NCI-H1436 (cell line): ENCODE data around the gene CYLD.
A peak's percentile ranks its signal among the peaks of the same experiment; 100 is the strongest.

Experiments used
- DNase-seq: peaks from one replicate; lab custom pipeline; 2025; lab: John Stamatoyannopoulos, UW

The CYLD gene

DNA sequence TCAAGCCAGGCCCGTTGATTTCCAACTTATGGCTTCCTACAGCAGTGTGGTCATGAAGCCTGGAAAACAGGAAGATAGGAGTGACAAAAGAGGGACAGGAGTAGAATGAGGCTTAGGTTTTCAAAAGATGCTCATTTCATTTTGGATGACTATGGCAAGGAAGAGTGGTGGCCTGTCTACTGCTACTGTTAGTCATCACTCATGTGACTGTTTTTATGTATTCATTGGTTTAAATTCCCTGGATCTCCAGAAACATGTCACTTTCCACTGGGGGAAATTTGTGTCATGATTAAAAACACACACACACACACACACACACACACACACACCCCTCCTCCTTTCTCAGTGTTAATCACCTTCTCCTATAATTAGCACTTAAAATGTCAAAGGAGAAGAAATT, 1.1 kb upstream of the CYLD start:
- DNase-seq = no peak

DNA sequence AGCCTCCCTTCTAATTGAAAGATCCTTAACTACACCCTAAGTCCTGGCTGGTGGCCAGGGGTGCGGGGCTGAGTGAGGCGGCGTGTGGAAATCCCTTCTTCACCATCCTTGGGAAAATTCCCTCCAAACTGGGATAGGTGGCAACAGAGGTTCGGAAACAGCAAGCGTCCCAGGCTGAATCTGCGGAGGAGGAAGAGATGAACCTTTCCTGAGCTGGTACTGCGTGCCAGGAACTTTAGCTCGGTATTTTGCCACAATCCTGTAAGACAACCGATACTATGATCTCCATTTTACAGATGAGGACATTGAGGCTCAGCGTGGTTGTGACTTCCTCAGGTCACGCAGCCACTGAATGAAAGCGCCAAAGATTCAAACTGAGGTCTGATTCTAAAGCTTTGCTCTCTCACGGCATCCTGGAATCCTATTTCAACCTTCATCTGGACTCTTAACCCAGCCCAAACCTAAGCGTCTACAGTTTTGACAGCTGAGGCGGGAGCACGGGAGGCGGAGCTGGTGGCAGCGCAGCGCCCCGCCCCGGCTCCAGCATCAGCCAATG, 583 bp upstream of the CYLD start:
- no peak for DNase-seq

DNA sequence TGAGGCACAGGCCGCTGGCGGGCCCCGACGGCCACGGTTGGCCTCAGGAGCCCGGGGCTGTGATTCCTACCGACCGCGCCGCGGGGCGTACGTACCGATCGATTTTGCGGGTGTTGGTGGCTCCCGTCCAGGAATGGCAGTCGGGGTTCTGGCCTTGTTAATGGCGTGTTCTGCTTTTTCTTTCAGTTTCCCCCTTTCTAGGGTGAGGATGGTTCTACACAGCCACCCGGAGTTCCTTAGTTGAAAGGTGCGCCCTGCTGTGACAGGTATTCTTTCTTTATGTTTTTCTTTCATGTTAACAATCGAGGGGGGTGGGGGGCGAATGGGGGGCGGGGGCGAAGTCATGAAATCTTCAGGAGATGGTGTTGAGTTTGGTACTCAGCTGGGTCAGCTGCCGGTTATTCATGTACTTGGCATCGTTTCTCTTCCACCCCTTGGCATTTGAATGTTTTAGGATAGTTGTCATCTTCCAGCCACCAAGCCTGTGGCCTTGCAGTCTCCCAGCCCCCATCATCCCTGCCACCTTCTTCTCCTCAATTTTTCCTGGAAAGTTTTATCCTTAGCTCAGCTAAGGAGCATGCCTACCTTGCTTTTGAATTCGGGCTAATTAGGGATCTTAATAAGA, 802 bp downstream of the CYLD start:
- DNase-seq = no peak

DNA sequence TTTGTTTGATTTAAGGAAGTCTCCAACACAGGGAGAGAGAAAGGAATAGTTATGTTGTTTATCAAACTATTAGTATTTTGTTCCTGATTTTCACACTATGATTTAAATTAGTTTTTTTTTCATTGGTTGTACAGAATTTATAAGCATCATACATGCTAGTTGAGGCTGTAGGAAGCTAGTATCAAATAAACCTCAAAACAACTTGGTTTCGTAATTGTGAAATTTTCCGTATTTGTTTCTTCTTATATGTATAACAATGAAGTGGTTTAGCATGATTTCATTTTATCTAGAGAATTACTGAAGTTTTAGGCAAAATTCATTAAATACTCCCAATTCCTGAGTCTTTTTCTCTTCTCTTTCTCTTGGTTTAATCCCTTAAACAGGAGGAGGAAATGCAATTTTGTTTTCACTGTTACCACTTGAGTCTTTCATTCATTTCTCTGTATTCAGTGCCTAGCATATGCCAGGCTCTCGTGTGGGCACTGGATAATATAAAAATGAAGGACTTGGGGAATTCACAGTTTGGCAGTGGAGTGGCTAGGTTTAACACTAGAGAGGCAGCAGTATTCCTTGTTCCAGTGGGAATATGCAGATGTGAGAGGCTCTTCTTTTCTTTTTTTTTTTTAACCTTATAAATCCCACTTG, 1.8 kb downstream of the CYLD start:
- DNase-seq = no peak

GRCh38 chr16:50744881-50745280, 3.0 kb downstream of the CYLD start:
- DNase-seq = no peak

DNA sequence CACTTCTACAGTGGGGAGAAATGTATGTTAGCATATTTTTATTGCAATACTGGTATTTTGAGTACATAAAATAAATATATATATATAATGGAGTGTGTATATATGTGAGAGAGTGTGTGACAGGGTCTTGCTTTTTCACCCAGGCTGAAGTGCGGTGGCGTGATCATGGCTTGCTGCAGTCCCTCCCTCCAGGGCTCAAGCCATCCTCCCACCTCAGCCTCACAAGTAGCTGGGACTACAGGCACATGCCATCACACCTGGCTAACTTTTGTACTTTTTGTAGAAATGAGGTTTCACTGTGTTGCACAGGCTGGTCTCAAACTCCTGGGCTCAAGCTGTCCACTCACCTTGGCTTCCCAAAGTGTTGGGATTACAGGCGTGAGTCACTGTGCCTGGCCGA, 4.1 kb downstream of the CYLD start:
- DNase-seq = no peak

DNA sequence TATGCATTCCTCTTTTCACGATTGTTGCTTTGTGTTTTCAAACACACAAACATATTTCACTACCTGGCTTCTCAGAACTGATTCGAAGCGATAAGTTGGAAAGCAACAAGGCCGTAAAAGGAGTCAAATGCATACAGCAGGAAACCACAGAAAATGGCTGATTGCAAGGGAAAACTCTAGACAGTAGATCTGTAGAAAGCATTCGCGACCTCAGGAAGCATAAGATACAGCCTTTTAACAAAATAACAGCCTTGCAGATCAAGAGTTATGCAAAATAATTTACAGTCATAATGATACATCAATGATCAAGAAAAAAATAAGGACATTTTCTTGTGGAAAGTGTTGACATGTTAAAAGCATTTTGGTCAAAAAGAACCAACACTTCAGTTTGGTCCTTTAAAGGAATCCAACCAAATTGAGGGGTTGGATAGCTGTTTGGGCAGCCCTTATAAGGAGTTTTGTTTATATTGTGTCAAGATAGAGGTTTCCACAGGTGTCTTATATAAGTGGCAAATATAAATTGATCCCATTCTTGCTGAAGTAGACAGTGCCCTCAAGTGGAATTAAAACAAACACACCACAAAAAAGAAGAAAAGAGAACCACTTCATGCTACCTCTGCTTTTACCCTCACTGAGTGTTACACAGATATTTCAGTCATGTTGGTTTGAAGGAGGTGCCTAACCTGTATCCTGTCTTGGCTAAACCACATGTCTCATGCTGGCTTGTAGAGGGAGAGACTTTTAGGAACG, 5.5 kb downstream of the CYLD start:
- peak; percentile 11 for DNase-seq

- no peak for DNase-seq
Measured at GRCh38 chr16:50751528-50751927, 9.6 kb downstream of the CYLD start.

- DNase-seq = no peak
Measured at GRCh38 chr16:50752471-50753235, 10.8 kb downstream of the CYLD start.

DNA sequence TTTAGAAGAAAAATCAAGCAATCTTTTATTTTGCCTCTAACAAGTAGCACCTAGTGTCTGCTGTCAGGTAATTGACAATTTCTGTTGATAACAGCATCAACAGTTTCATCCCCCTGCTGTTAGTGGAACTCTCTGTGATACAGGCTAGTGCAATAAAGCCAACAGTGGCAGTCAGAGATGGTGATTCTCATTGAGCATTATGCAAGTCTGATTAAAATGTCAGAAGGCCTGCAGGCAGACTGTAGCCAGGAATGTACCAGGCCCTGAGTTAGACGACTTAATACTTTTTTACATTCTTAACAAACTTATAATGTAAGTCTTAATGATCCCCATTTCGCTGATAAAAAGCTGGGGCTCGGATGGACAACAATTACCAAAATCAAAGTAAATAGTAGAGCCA, 14.6 kb downstream of the CYLD start:
- DNase-seq = no peak

DNA sequence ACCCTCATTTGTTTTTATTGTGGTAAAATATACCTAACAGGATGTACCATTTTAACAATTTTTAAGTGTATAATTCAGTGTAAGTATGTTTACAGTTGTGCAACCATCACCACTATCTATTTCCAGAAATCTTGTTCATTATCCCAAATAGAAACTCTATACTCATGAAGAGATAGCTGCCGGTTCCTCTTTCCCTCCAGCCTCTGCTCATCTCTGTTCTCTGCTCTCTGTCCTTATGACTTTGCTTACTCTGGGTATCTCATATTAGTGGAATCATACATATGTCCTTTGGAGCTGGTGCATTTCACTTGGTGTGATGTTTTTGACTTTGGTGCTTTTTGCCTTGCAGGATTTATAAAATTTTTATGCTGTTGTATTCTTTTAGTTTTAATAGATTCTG, 19.4 kb downstream of the CYLD start:
- no peak for DNase-seq

DNA sequence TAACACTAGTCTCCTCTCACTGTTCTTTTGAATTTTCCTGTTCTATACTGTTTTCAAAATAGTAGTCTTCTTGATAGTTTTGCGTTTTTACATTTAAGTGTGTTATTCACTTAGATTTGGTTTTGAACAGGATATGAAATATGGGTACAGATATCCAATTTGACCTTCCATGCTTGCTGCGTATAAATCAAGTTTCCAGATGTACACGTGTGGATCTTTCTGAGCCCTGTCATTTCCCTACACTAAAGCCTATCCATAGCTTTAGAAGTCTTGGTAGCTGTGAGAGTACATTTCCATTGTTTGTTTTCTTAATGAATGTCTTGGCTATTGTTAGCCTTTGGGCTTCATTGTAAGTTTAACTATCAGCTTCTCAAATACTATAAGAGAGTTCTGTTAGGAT, 20.4 kb downstream of the CYLD start:
- DNase-seq = no peak

DNA sequence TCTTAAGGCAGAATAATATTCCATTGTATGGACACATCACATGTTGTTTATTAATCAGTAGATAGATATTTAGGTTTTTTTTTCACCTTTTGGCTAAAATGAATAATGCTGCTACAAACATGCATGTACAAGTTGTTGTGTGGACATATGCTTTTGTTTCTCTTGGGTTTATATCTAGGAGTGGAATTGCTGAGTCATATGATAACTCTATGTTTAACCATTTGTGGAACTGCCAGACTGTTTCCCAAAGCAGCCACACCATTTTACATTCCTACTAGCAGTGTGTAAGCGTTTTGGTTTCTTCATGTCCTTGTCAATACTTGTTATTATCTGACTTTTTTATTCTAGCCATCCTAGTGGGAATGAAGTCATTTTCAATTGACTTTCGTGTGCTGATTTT, 21.3 kb downstream of the CYLD start:
- DNase-seq = no peak

- DNase-seq = no peak
Measured at GRCh38 chr16:50765260-50765659, 23.4 kb downstream of the CYLD start.

DNA sequence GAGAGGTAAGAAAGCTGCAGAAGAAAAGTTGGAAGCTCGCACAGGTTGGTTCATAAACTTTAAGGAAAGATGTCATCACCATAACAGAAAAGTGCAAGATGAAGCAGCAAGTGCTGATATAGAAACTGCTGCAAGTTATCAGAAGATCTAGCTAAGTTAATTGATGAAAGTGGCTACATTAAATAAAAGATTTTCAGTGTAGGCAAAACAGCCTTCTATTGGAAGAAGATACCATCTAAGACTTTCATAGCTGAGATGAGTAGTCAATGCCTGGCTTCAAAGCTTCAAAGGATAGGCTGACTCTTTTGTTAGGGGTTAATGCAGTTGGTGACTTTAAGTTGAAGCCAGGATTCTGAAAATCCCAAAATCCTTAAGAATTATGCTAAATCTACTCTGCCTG, 24.0 kb downstream of the CYLD start:
- DNase-seq = no peak

DNA sequence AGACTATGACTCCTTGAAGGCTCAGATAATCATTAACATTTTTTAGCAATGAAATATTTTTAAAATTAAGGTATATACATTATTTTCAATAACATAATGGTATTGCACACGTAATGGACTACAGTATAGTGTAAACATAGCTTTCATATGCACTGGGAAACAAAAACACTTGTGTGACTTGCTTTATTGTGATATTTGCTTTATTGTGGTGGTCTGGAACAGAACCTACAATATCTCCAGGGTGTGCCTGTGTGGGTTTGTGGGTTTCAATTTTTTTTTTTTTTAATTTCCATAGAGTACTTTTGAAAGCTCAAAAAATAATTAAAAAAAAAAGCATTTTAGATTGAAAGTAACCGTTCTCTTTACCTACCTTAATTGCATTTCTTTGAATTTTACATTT, 25.3 kb downstream of the CYLD start:
- DNase-seq = no peak

DNA sequence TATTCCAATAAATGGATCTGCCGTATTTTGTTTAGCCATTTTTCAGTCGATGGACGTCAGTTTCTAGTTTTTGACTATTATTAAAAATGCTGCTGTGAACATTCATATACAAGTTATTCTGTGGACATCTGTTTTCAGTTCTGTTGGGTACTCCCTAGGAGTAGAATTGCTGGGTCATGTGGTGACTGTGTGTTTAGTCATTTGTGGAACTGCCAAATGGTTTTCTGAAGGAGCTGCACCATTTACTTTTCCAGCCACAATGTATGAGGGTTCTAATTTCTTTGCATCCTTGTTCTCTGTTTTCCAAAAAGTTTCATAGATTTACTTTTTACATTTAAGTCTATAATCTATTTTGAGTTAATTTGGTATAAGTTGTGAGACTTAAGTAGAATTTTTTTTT, 29.5 kb downstream of the CYLD start:
- no peak for DNase-seq

GRCh38 chr16:50774405-50774804, 32.5 kb downstream of the CYLD start:
- DNase-seq = no peak

DNA sequence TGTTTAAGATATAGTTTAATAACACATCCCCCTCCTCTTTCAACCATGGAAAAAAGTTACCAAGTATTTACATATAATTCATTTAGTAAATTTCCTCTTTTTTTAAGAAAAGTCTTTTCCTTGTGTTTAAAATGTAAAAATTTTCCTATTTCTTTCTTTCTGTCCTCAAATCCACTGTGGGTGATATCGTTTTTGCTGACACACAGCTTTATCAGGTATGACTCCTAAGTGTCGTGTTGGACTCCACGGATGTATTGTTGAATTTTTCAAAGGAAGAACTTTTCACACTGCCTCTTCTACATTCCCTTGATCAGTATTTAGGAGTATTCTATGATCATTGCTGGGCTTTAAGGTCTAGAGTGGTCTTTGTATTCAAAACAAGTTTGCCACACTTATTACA, 33.1 kb downstream of the CYLD start:
- no peak for DNase-seq

DNA sequence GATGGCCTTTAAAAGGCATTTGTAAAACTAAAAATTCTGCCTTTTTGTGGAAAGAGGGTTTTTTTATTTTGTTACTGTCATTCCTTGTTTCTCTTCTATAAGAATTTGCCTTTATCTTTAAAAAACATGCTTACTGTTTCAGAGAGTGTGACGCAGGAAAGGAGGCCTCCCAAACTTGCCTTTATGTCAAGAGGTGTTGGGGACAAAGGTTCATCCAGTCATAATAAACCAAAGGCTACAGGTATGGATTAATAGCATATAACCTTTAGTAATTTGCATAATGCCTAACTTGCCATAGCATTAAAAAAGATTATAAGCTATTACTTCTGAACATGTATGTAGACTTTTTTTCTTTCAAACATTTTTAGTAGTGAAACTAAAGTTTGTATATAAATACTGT, 34.2 kb downstream of the CYLD start:
- no peak for DNase-seq

GRCh38 chr16:50778284-50779163, 36.6 kb downstream of the CYLD start:
- no peak for DNase-seq
